WTC11 (cell line): ENCODE results near the gene ALX4. TPM values are rescaled to one million over a fixed set of nuclear protein-coding genes. Genes with fewer than 3 reads are reported as not detected.

Experiments
- ATAC-seq: fragments of 200-7000 bp; cut with Tn5 transposase; 2 replicates; pipeline ENCODE4 v1.10.0; 2021; ENCODE audit warnings: mild to moderate bottlenecking, moderate library complexity
- CTCF ChIA-PET: fragments of 300-600 bp; sonication (Branson Sonifier 250); formaldehyde crosslinking; loops from one replicate; lab custom pipeline; 2021; ENCODE audit warnings: antibody characterized with exemption; lab: Charles Lee
- POLR2A ChIA-PET: fragments of 350-600 bp; sonication (Branson Sonifier 250); formaldehyde crosslinking; loops from one replicate; lab custom pipeline; 2021; ENCODE audit warnings: antibody characterized with exemption; lab: Charles Lee
- DNase-seq: peaks from one replicate; pipeline ENCODE4 v3.0.0; 2021; ENCODE audit warnings: low spot score
- H3K27ac Mint-ChIP-seq: 2 replicates; pipeline ENCODE4 v1.8.0; 2021; ENCODE audit warnings: mixed read lengths
- H3K27me3 Mint-ChIP-seq: 2 replicates; pipeline ENCODE4 v1.8.0; 2021; ENCODE audit warnings: low read depth, mild to moderate bottlenecking, moderate library complexity, mixed read lengths
- H3K36me3 Mint-ChIP-seq: 2 replicates; pipeline ENCODE4 v1.8.0; 2021; ENCODE audit warnings: mixed read lengths
- H3K4me1 Mint-ChIP-seq: 2 replicates; pipeline ENCODE4 v1.8.0; 2022; ENCODE audit warnings: mixed read lengths
- H3K4me3 Mint-ChIP-seq: 2 replicates; pipeline ENCODE4 v1.8.0; 2021; ENCODE audit warnings: mild to moderate bottlenecking, moderate library complexity, mixed read lengths
- H3K9me3 Mint-ChIP-seq: 2 replicates; pipeline ENCODE4 v1.8.0; 2021; ENCODE audit warnings: mixed read lengths
- ATF6 ChIP-seq: sonication (generic); formaldehyde crosslinking; IDR thresholded peaks from 2 replicates; pipeline ENCODE4 v1.8.1; 2023; ENCODE audit warnings: mild to moderate bottlenecking, missing genetic modification reagents
- CDX4 ChIP-seq: fragments of 250-450 bp; sonication (Bioruptor Pico); IDR thresholded peaks from 2 replicates; pipeline ENCODE4 v1.9.0; 2021; ENCODE audit warnings: moderate library complexity, mild to moderate bottlenecking, inconsistent platforms, borderline replicate concordance
- CTCF ChIP-seq: fragments of 200-600 bp; IDR thresholded peaks from 2 replicates; pipeline ENCODE4 v1.8.0; 2022; ENCODE audit warnings: antibody characterized with exemption
- FOXJ3 ChIP-seq: sonication (generic); formaldehyde crosslinking; IDR thresholded peaks from 2 replicates; pipeline ENCODE4 v1.9.0; 2021; ENCODE audit warnings: missing genetic modification reagents, mild to moderate bottlenecking, borderline replicate concordance
- HMGA2 ChIP-seq: fragments of 250-450 bp; sonication (Bioruptor Pico); IDR thresholded peaks from 2 replicates; pipeline ENCODE4 v1.4.0; 2021; ENCODE audit warnings: mild to moderate bottlenecking, moderate library complexity
- IRF1 ChIP-seq: sonication (generic); formaldehyde crosslinking; IDR thresholded peaks from 2 replicates; pipeline ENCODE4 v1.8.0; 2023; ENCODE audit warnings: missing genetic modification reagents
- IRF2 ChIP-seq: sonication (generic); formaldehyde crosslinking; IDR thresholded peaks from 2 replicates; pipeline ENCODE4 v1.8.0; 2022; ENCODE audit warnings: low read depth, missing genetic modification reagents, borderline replicate concordance
- JAZF1 ChIP-seq: fragments of 250-450 bp; sonication (Bioruptor Pico); IDR thresholded peaks from 2 replicates; pipeline ENCODE4 v1.9.0; 2021; ENCODE audit warnings: moderate library complexity, mild to moderate bottlenecking, inconsistent platforms
- MAX ChIP-seq: sonication (generic); formaldehyde crosslinking; IDR thresholded peaks from 2 replicates; pipeline ENCODE4 v1.8.0; 2022; ENCODE audit warnings: mild to moderate bottlenecking, missing genetic modification reagents
- NFYB ChIP-seq: sonication (generic); formaldehyde crosslinking; conservative IDR thresholded peaks from 2 replicates; pipeline ENCODE4 v1.8.0; 2022; ENCODE audit warnings: low read depth, missing genetic modification reagents
- OVOL2 ChIP-seq: fragments of 250-450 bp; sonication (Bioruptor Pico); IDR thresholded peaks from 2 replicates; pipeline ENCODE4 v1.9.0; 2021; ENCODE audit warnings: mild to moderate bottlenecking, borderline replicate concordance
- RORB ChIP-seq: fragments of 250-450 bp; sonication (Bioruptor Pico); IDR thresholded peaks from 2 replicates; pipeline ENCODE4 v1.9.0; 2021; ENCODE audit warnings: mild to moderate bottlenecking
- STAT6 ChIP-seq: sonication (generic); formaldehyde crosslinking; conservative IDR thresholded peaks from 2 replicates; pipeline ENCODE4 v1.8.1; 2023; ENCODE audit warnings: mild to moderate bottlenecking, low read depth, missing genetic modification reagents, moderate library complexity
- TCF7 ChIP-seq: sonication (generic); formaldehyde crosslinking; IDR thresholded peaks from 2 replicates; pipeline ENCODE4 v1.8.0; 2022; ENCODE audit warnings: mild to moderate bottlenecking, low read depth, missing genetic modification reagents, moderate library complexity
- USF1 ChIP-seq: sonication (generic); formaldehyde crosslinking; IDR thresholded peaks from 2 replicates; pipeline ENCODE4 v1.8.0; 2022; ENCODE audit warnings: mild to moderate bottlenecking, missing genetic modification reagents
- ZBTB43 ChIP-seq: sonication (generic); formaldehyde crosslinking; IDR thresholded peaks from 2 replicates; pipeline ENCODE4 v1.8.1; 2023; ENCODE audit warnings: mild to moderate bottlenecking, missing genetic modification reagents
- ZNF138 ChIP-seq: sonication (generic); formaldehyde crosslinking; conservative IDR thresholded peaks from 2 replicates; pipeline ENCODE4 v1.8.1; 2022; ENCODE audit warnings: mild to moderate bottlenecking, moderate library complexity, missing genetic modification reagents
- ZNF232 ChIP-seq: sonication (generic); formaldehyde crosslinking; IDR thresholded peaks from 2 replicates; pipeline ENCODE4 v1.8.0; 2022; ENCODE audit warnings: mild to moderate bottlenecking, missing genetic modification reagents
- ZNF512 ChIP-seq: sonication (generic); formaldehyde crosslinking; IDR thresholded peaks from 2 replicates; pipeline ENCODE4 v1.8.1; 2022; ENCODE audit warnings: missing genetic modification reagents, borderline replicate concordance
- ZNF671 ChIP-seq: fragments of 250-450 bp; sonication (Bioruptor Pico); IDR thresholded peaks from 2 replicates; pipeline ENCODE4 v1.8.0; 2021; ENCODE audit warnings: mild to moderate bottlenecking
- total RNA-seq: library from RNA; stranded (reverse); gene quantifications from 3 replicates; pipeline ENCODE4 v1.2.3, GENCODE V29; 2021

Gene ALX4
- total RNA-seq, 1 experiment from 2014 or later, result not detected

- TF ChIP-seq ZNF232 (CRISPR knock-in tag), result no peak
- TF ChIP-seq ZBTB43 (CRISPR knock-in tag), result no peak
- no peak for TF ChIP-seq CDX4
- TF ChIP-seq USF1 (CRISPR knock-in tag), result no peak
- no peak for TF ChIP-seq IRF1 (CRISPR knock-in tag)
- no peak for TF ChIP-seq STAT6
- TF ChIP-seq FOXJ3 (CRISPR knock-in tag), result no peak
- TF ChIP-seq ZNF138, result no peak
- TF ChIP-seq NFYB (CRISPR knock-in tag), result no peak
- no peak for TF ChIP-seq JAZF1 (CRISPR knock-in tag)
- TF ChIP-seq MAX (CRISPR knock-in tag), result no peak
- TF ChIP-seq ZNF671 (CRISPR knock-in tag), result no peak
- no peak for TF ChIP-seq CTCF
- no peak for TF ChIP-seq OVOL2
- TF ChIP-seq TCF7 (CRISPR knock-in tag), result no peak
- TF ChIP-seq ATF6 (CRISPR knock-in tag), result no peak
- TF ChIP-seq IRF2 (CRISPR knock-in tag), result no peak
- no peak for TF ChIP-seq RORB (CRISPR knock-in tag)
- TF ChIP-seq HMGA2 (CRISPR knock-in tag), result no peak
- TF ChIP-seq ZNF512, result no peak
- H3K27me3 Mint-ChIP-seq, result peaks cover 2% of the 10 kb centered on the region; the same call in 1 of the 2 replicates
- H3K4me1 Mint-ChIP-seq, result no peaks in the 10 kb centered on the region
- H3K4me3 Mint-ChIP-seq, result no peak overlapping the region
- H3K9me3 Mint-ChIP-seq, result peaks cover 3% of the 10 kb centered on the region
- no peak for DNase-seq
- ChIA-PET CTCF (interaction anchor here (0.6 kb wide), 1 partner anchor 165 kb away, joined by 3 read pairs; no protein-coding TSS in a partner anchor), POLR2A (no interaction called here)
- no peak for ATAC-seq
- no peak overlapping the region for H3K27ac Mint-ChIP-seq
- H3K36me3 Mint-ChIP-seq, result no peaks in the 10 kb centered on the region
Measured at GRCh38 chr11:44258839-44259420, 51.0 kb downstream of the ALX4 start.
